ENCODE measurements around the gene PRMT9.

DNA sequence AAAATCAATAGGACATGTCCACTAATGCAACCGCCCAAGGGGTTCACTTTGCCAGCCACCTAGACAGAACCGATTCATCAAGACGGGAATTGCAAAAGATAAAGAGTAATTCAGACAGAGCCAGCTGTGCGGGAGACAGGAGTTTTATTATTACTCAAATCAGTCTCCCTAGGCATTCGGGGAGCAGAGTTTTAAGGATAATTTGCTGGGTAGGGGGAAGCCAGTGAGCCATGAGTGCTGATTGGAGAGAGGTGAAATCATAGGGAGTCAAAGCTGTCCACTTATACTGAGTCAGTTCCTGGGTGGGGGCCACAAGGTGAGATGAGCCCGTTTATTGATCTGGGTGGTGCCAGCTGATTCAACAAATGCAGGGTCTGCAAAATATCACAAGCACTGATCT is 58.2 kb downstream of the PRMT9 start:
- TF ChIP-seq, protein P1, sequence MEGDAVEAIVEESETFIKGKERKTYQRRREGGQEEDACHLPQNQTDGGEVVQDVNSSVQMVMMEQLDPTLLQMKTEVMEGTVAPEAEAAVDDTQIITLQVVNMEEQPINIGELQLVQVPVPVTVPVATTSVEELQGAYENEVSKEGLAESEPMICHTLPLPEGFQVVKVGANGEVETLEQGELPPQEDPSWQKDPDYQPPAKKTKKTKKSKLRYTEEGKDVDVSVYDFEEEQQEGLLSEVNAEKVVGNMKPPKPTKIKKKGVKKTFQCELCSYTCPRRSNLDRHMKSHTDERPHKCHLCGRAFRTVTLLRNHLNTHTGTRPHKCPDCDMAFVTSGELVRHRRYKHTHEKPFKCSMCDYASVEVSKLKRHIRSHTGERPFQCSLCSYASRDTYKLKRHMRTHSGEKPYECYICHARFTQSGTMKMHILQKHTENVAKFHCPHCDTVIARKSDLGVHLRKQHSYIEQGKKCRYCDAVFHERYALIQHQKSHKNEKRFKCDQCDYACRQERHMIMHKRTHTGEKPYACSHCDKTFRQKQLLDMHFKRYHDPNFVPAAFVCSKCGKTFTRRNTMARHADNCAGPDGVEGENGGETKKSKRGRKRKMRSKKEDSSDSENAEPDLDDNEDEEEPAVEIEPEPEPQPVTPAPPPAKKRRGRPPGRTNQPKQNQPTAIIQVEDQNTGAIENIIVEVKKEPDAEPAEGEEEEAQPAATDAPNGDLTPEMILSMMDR (IDR thresholded peaks at IDR 0.05; ENCODE audit: borderline replicate concordance, extremely low read depth, low read length, poor library complexity, severe bottlenecking), result no peak
- TF ChIP-seq EZH2 (IDR thresholded peaks at IDR 0.05; ENCODE audit: borderline replicate concordance, low read depth, low read length, severe bottlenecking), result no peak
